Neural progenitor cell (in vitro differentiated cells): Measurements from ENCODE around the gene LPP. TPM values are rescaled to one million over a fixed set of nuclear protein-coding genes. Genes with fewer than 3 reads are reported as not detected.

Experiments
- DNase-seq: peaks from one replicate; pipeline ENCODE4 v3.0.0-alpha.2; 2016; ENCODE audit warnings: low spot score
- H2AFZ ChIP-seq: fragments of 200-600 bp; sonication (generic); replicated peaks from 2 replicates; pipeline ENCODE4 v1.6.1; 2016; ENCODE audit warnings: antibody characterized with exemption
- H3F3A ChIP-seq: fragments of 200-600 bp; sonication (generic); 2 replicates; pipeline ENCODE4 v1.6.1; 2016; ENCODE audit warnings: antibody characterized with exemption, low read depth
- H3K27ac ChIP-seq: fragments of 200-600 bp; sonication (generic); 2 replicates; pipeline ENCODE4 v1.5.1; 2016; ENCODE audit warnings: mild to moderate bottlenecking
- H3K27me3 ChIP-seq: fragments of 200-600 bp; sonication (generic); 2 replicates; pipeline ENCODE4 v1.6.1; 2016; ENCODE audit warnings: mild to moderate bottlenecking, moderate library complexity
- H3K36me3 ChIP-seq: fragments of 200-600 bp; sonication (generic); 2 replicates; pipeline ENCODE4 v1.5.1; 2016
- H3K4me1 ChIP-seq: fragments of 200-600 bp; sonication (generic); 2 replicates; pipeline ENCODE4 v1.6.1; 2016; ENCODE audit warnings: mixed run types
- H3K4me2 ChIP-seq: fragments of 200-600 bp; sonication (generic); 2 replicates; pipeline ENCODE4 v1.6.1; 2016
- H3K4me3 ChIP-seq: fragments of 200-600 bp; sonication (generic); 2 replicates; pipeline ENCODE4 v1.5.1; 2016
- H3K79me2 ChIP-seq: fragments of 200-600 bp; sonication (generic); 2 replicates; pipeline ENCODE4 v1.6.1; 2016; ENCODE audit warnings: low read depth
- H3K9ac ChIP-seq: fragments of 200-600 bp; sonication (generic); 2 replicates; pipeline ENCODE4 v1.6.1; 2016
- H3K9me3 ChIP-seq: fragments of 200-600 bp; sonication (generic); 2 replicates; pipeline ENCODE4 v1.5.1; 2016; ENCODE audit warnings: low read depth
- H4K20me1 ChIP-seq: fragments of 200-600 bp; sonication (generic); 2 replicates; pipeline ENCODE4 v1.6.1; 2016; ENCODE audit warnings: low read depth
- H3K27ac Mint-ChIP-seq: 3 replicates; pipeline ENCODE4 v1.8.0; 2021; ENCODE audit warnings: mixed read lengths
- H3K27me3 Mint-ChIP-seq: 2 replicates; pipeline ENCODE4 v1.8.0; 2022; ENCODE audit warnings: low read depth, mild to moderate bottlenecking, inconsistent platforms, moderate library complexity, mixed read lengths; ENCODE audit not compliant: insufficient read depth
- H3K36me3 Mint-ChIP-seq: 3 replicates; pipeline ENCODE4 v1.8.0; 2021; ENCODE audit warnings: mixed read lengths
- H3K4me1 Mint-ChIP-seq: 3 replicates; pipeline ENCODE4 v1.8.0; 2021; ENCODE audit warnings: mixed read lengths
- H3K4me3 Mint-ChIP-seq: 3 replicates; pipeline ENCODE4 v1.8.0; 2021; ENCODE audit warnings: mild to moderate bottlenecking, moderate library complexity, mixed read lengths
- H3K9me3 Mint-ChIP-seq: 3 replicates; pipeline ENCODE4 v1.8.0; 2020; ENCODE audit warnings: mixed read lengths
- EZH2 ChIP-seq: fragments of 200-600 bp; sonication (generic); IDR thresholded peaks from 2 replicates; pipeline ENCODE4 v1.6.1; 2017; ENCODE audit warnings: antibody characterized with exemption, mild to moderate bottlenecking, moderate library complexity
- EZH2phosphoT487 ChIP-seq: fragments of 200-600 bp; sonication (generic); IDR thresholded peaks from 2 replicates; pipeline ENCODE4 v1.6.1; 2017; ENCODE audit warnings: antibody characterized with exemption
- total RNA-seq: library from RNA; depleted of rRNA; stranded (reverse); fragments of >200 nt; gene quantifications from 2 replicates; pipeline ENCODE4 v1.2.3, GENCODE V29; 2015; ENCODE audit warnings: low replicate concordance
- TF ChIP-seq, protein P1 (sequence below): fragments of 200-600 bp; sonication (generic); IDR thresholded peaks from 2 replicates; pipeline ENCODE4 v1.5.1; 2017; ENCODE audit warnings: antibody characterized with exemption, mild to moderate bottlenecking

Gene LPP
- total RNA-seq, 1 donor from 2014 or later, result 18.9 TPM

DNA sequence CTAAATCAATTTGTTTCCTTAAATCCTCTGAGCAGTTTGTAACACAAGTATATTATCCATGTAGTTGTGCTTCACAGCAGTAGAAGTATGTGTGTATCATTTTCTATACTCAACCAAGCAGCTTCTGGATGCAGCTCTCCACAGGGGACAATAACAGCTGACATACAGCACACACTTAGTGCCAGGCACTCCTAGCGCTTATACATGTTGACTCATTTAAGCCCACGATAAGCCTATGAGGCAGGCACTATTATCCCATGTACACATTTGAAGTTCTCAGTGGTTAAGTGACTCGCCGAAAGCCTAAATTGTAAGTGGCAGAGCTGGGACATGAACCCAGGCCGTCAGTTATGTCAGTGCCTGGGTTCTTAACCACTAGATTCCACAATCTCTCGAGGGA is 20.3 kb upstream of the LPP start:
- H3K27ac ChIP-seq, result no peak overlapping the region
- no peak overlapping the region for H3K9ac ChIP-seq
- H2AFZ ChIP-seq, result no peak overlapping the region
- H3K36me3 ChIP-seq, result no peaks in the 10 kb centered on the region
- Mint-ChIP-seq H3K27ac (no peak overlapping the region), H3K27me3 (peaks cover 7% of the 10 kb centered on the region), H3K4me3 (no peak overlapping the region), H3K9me3 (peaks cover 4% of the 10 kb centered on the region), H3K4me1 (peaks cover 22% of the 10 kb centered on the region), H3K36me3 (no peaks in the 10 kb centered on the region)
- DNase-seq, result no peak
- TF ChIP-seq EZH2 (no peak), EZH2phosphoT487 (no peak)
- H3K27me3 ChIP-seq, result no peaks in the 10 kb centered on the region
- no peaks in the 10 kb centered on the region for H3K9me3 ChIP-seq
- H3K4me2 ChIP-seq, result no peak overlapping the region
- peaks cover 11% of the 10 kb centered on the region for H3K4me1 ChIP-seq
- no peak overlapping the region for H3K4me3 ChIP-seq
- H4K20me1 ChIP-seq, result no peaks in the 10 kb centered on the region
- no peaks in the 10 kb centered on the region for H3F3A ChIP-seq
- no peaks in the 10 kb centered on the region for H3K79me2 ChIP-seq

DNA sequence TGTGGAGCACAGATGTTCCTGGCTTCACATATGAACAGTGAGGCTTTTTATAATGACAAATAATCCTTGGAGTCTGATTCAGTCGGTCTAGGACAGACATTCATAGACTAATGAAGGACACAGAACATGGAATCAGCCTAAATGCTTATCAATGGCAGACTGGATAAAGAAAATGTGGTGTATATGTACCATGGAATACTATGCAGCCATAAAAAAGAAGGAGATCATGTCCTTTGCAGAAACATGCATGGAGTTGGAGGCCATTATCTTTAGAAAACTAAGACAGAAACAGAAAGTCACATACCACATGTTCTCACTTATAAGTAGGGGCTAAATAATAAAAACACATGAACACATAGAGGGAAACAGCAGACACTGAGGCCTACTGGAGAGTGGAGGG is 19.9 kb upstream of the LPP start:
- Mint-ChIP-seq H3K27me3 (peaks cover 9% of the 10 kb centered on the region), H3K4me3 (no peak overlapping the region), H3K4me1 (peaks cover 23% of the 10 kb centered on the region), H3K36me3 (no peaks in the 10 kb centered on the region), H3K9me3 (peaks cover 4% of the 10 kb centered on the region), H3K27ac (no peak overlapping the region)
- no peak overlapping the region for H3K4me2 ChIP-seq
- H2AFZ ChIP-seq, result no peak overlapping the region
- no peaks in the 10 kb centered on the region for H3K36me3 ChIP-seq
- H3K79me2 ChIP-seq, result no peaks in the 10 kb centered on the region
- no peaks in the 10 kb centered on the region for H3F3A ChIP-seq
- no peak overlapping the region for H3K27ac ChIP-seq
- TF ChIP-seq EZH2phosphoT487 (no peak), EZH2 (no peak)
- TF ChIP-seq, protein P1, sequence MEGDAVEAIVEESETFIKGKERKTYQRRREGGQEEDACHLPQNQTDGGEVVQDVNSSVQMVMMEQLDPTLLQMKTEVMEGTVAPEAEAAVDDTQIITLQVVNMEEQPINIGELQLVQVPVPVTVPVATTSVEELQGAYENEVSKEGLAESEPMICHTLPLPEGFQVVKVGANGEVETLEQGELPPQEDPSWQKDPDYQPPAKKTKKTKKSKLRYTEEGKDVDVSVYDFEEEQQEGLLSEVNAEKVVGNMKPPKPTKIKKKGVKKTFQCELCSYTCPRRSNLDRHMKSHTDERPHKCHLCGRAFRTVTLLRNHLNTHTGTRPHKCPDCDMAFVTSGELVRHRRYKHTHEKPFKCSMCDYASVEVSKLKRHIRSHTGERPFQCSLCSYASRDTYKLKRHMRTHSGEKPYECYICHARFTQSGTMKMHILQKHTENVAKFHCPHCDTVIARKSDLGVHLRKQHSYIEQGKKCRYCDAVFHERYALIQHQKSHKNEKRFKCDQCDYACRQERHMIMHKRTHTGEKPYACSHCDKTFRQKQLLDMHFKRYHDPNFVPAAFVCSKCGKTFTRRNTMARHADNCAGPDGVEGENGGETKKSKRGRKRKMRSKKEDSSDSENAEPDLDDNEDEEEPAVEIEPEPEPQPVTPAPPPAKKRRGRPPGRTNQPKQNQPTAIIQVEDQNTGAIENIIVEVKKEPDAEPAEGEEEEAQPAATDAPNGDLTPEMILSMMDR, result no peak
- peaks cover 13% of the 10 kb centered on the region for H3K4me1 ChIP-seq
- H4K20me1 ChIP-seq, result no peaks in the 10 kb centered on the region
- no peaks in the 10 kb centered on the region for H3K27me3 ChIP-seq
- no peak overlapping the region for H3K4me3 ChIP-seq
- H3K9me3 ChIP-seq, result no peaks in the 10 kb centered on the region
- no peak overlapping the region for H3K9ac ChIP-seq
- no peak for DNase-seq

- Mint-ChIP-seq H3K27me3 (peaks cover 11% of the 10 kb centered on the region), H3K4me3 (no peak overlapping the region), H3K9me3 (peaks cover 4% of the 10 kb centered on the region), H3K36me3 (no peaks in the 10 kb centered on the region), H3K4me1 (peaks cover 23% of the 10 kb centered on the region), H3K27ac (no peak overlapping the region)
- Histone ChIP-seq H3K27ac (no peak overlapping the region), H2AFZ (no peak overlapping the region), H3F3A (no peaks in the 10 kb centered on the region), H4K20me1 (no peaks in the 10 kb centered on the region), H3K4me3 (no peak overlapping the region), H3K36me3 (no peaks in the 10 kb centered on the region), H3K4me1 (peaks cover 13% of the 10 kb centered on the region), H3K4me2 (no peak overlapping the region), H3K79me2 (no peaks in the 10 kb centered on the region), H3K9ac (no peak overlapping the region), H3K27me3 (no peaks in the 10 kb centered on the region), H3K9me3 (no peaks in the 10 kb centered on the region)
- no peak for DNase-seq
- TF ChIP-seq EZH2, result no peak
Observed at GRCh38 chr3:188134856-188135255, 19.1 kb upstream of the LPP start.

DNA sequence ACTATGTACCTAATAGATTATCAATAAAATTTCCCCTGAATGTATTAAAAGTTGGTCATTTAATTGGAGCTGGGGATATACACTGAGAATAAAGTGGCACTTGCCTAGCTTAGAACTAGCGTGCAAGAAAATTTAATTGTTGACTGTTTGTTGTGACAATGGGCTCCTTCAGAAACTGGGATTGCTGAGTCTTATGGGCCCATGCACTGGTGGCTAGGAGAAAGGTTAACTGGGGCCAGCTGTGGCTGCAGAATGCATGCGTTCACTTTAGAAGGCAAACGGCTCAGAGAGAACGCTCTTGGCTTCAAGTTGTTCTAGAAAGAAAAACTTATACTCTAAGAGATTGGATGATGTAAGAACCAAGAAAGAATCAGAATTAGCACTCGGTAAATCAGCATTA is 18.7 kb upstream of the LPP start:
- Mint-ChIP-seq H3K4me1 (peaks cover 23% of the 10 kb centered on the region), H3K36me3 (no peaks in the 10 kb centered on the region), H3K9me3 (peaks cover 4% of the 10 kb centered on the region), H3K27ac (no peak overlapping the region), H3K4me3 (no peak overlapping the region), H3K27me3 (peaks cover 11% of the 10 kb centered on the region)
- H3K9me3 ChIP-seq, result no peaks in the 10 kb centered on the region
- H3K9ac ChIP-seq, result no peak overlapping the region
- TF ChIP-seq, protein P1, result no peak
- TF ChIP-seq EZH2phosphoT487, result no peak
- TF ChIP-seq EZH2, result no peak
- peaks cover 13% of the 10 kb centered on the region for H3K4me1 ChIP-seq
- no peaks in the 10 kb centered on the region for H3K27me3 ChIP-seq
- no peaks in the 10 kb centered on the region for H4K20me1 ChIP-seq
- DNase-seq, result no peak
- no peaks in the 10 kb centered on the region for H3K79me2 ChIP-seq
- H3K36me3 ChIP-seq, result no peaks in the 10 kb centered on the region
- H3K4me3 ChIP-seq, result no peak overlapping the region
- H3K4me2 ChIP-seq, result no peak overlapping the region
- no peak overlapping the region for H2AFZ ChIP-seq
- H3F3A ChIP-seq, result no peaks in the 10 kb centered on the region
- no peak overlapping the region for H3K27ac ChIP-seq
